K562 (cell line): Measurements from ENCODE around the gene GPR179. TPM values are rescaled to one million over a fixed set of nuclear protein-coding genes. Genes with fewer than 3 reads are reported as not detected.
"Not testable (repeated sequence)": the region's sequence is repeated elsewhere in the genome, so short reads cannot be mapped to it uniquely, and the experiment has no call there.

ENCODE experiments used
- ATAC-seq: fragments of 200-7000 bp; cut with Tn5 transposase; 3 replicates; pipeline ENCODE4 v1.9.1; 2020; ENCODE audit warnings: moderate library complexity
- BruUV-seq: library from RNA; stranded (reverse); fragments of 400-500 nt; replicated peaks from 2 replicates; lab custom pipeline; 2021; lab: Mats Ljungman, UMichigan
- CTCF ChIA-PET: fragments of 300-600 bp; formaldehyde crosslinking; extraction: SDS; loops from one replicate; lab custom pipeline; 2021; ENCODE audit warnings: low intra/inter-chr PET ratio; lab: Yijun Ruan, JAX
- POLR2A ChIA-PET: fragments of 300-600, 350-650 bp; sonication (Branson Sonifier 250); formaldehyde crosslinking; extraction: SDS; loops from one replicate; lab custom pipeline; 2021; ENCODE audit warnings: antibody characterized with exemption, inconsistent platforms; lab: Yijun Ruan, JAX
- DNase-seq, 4 experiments: peaks; one replicate each; pipeline versions ENCODE4 v3.0.0 to v3.0.0-alpha.2; 2011 to 2018; ENCODE audit warnings: low spot score in 3 of 4, mixed read lengths in 3 of 4; ENCODE audit errors: extremely low read depth in 1 of 4
- FAIRE-seq: peaks from 2 replicates; lab custom pipeline; 2011; peaks lifted over from hg19 to GRCh38; lab: Jason Lieb, UNC
- H2AFZ ChIP-seq: 2 replicates; pipeline ENCODE4 v1.6.0; 2011; ENCODE audit warnings: low read depth, low read length, control low read depth, inconsistent platforms
- H3K27ac ChIP-seq: fragments of 200-600 bp; 3 replicates; pipeline ENCODE4 v1.8.0; 2011; ENCODE audit warnings: low read depth, mild to moderate bottlenecking, control low read depth, inconsistent platforms, low read length, moderate library complexity, mixed read lengths; ENCODE audit errors: extremely low read depth
- H3K27me3 ChIP-seq, 2 experiments: fragments of 300-600 bp in 1 of 2; 2 replicates in 1 of 2; 3 replicates in 1 of 2; pipeline versions ENCODE4 v1.6.0 to v1.8.0; 2011; ENCODE audit warnings: inconsistent platforms in 2 of 2, low read length in 2 of 2, mild to moderate bottlenecking in 1 of 2, mixed read lengths in 1 of 2, moderate library complexity in 1 of 2; ENCODE audit not compliant: control insufficient read depth in 2 of 2, insufficient read depth in 2 of 2
- H3K36me3 ChIP-seq: fragments of 300-600 bp; 3 replicates; pipeline ENCODE4 v1.8.0; 2011; ENCODE audit warnings: mild to moderate bottlenecking, low read length, inconsistent platforms; ENCODE audit not compliant: control insufficient read depth, insufficient read depth
- H3K4me1 ChIP-seq, 2 experiments: fragments of 200-600 bp in 1 of 2; replicated peaks in 1 of 2; 2 replicates in 1 of 2; 3 replicates in 1 of 2; pipeline versions ENCODE4 v1.5.1 to v1.8.0; 2011; ENCODE audit warnings: inconsistent platforms in 2 of 2, low read length in 2 of 2, mild to moderate bottlenecking in 1 of 2, mixed read lengths in 1 of 2, moderate library complexity in 1 of 2; ENCODE audit not compliant: control insufficient read depth in 2 of 2, insufficient read depth in 2 of 2
- H3K4me2 ChIP-seq: 2 replicates; pipeline ENCODE4 v1.6.1; 2011; ENCODE audit warnings: low read length, control low read depth, inconsistent platforms, mixed read lengths; ENCODE audit not compliant: insufficient read depth
- H3K4me3 ChIP-seq: fragments of 200-600 bp; sonication (generic), shearing (Covaris generic); 2 replicates; pipeline ENCODE4 v1.5.1; 2016; ENCODE audit warnings: control low read depth, inconsistent platforms
- H3K79me2 ChIP-seq: fragments of 200-600 bp; 3 replicates; pipeline ENCODE4 v1.8.0; 2011; ENCODE audit warnings: low read length, inconsistent platforms; ENCODE audit not compliant: control insufficient read depth, insufficient read depth
- H3K9ac ChIP-seq, 2 experiments: 2 replicates each; pipeline versions ENCODE4 v1.6.0 to v1.6.1; 2011; ENCODE audit warnings: low read depth in 2 of 2, low read length in 2 of 2, control low read depth in 1 of 2, inconsistent platforms in 1 of 2, mild to moderate bottlenecking in 1 of 2, mixed read lengths in 1 of 2; ENCODE audit not compliant: insufficient read depth in 1 of 2
- H3K9me1 ChIP-seq: one replicate; pipeline ENCODE4 v1.6.0; 2011; ENCODE audit warnings: inconsistent platforms, mild to moderate bottlenecking, low read length, moderate library complexity; ENCODE audit not compliant: control insufficient read depth, insufficient read depth
- H3K9me3 ChIP-seq: replicated peaks from 2 replicates; pipeline ENCODE4 v1.5.1; 2011; ENCODE audit warnings: low read depth, low read length, inconsistent platforms; ENCODE audit not compliant: control insufficient read depth, insufficient read depth
- H4K20me1 ChIP-seq: replicated peaks from 2 replicates; pipeline ENCODE4 v1.6.1; 2011; ENCODE audit warnings: low read length, inconsistent platforms, mixed read lengths; ENCODE audit not compliant: control insufficient read depth, insufficient read depth
- RAD21 ChIP-seq, 2 experiments: fragments of 250-450 bp in 1 of 2; fragments of 450-650 bp in 1 of 2; sonication (Bioruptor Pico) in 1 of 2; formaldehyde crosslinking in 1 of 2; IDR thresholded peaks in 1 of 2; conservative IDR thresholded peaks in 1 of 2; 2 replicates each; pipeline versions ENCODE4 v1.4.0 to v1.8.0; 2020 to 2022; ENCODE audit warnings: mild to moderate bottlenecking in 2 of 2, moderate library complexity in 1 of 2
- WGBS: fragments of 100-300 bp; shearing (Covaris generic); methylation state at CpG from one replicate; pipeline ENCODE4 v1.1.6; 2016; ENCODE audit warnings: low coverage, mixed read lengths; ENCODE audit not compliant: insufficient coverage; ENCODE audit errors: missing lambda C conversion rate; 5-methylcytosine and 5-hydroxymethylcytosine counted together
- in situ Hi-C: fragments of 300-500 bp; cut with MboI; formaldehyde crosslinking; loops from 4 replicates; pipeline ENCODE4 v1.15.0; 2018; ENCODE audit warnings: inconsistent platforms, mixed read lengths
- intact Hi-C: fragments of 100-400 bp; cut with micrococcal nuclease; formaldehyde crosslinking; loops from 2 replicates; pipeline ENCODE4 v1.14.2; 2022
- polyA plus RNA-seq, 8 experiments: library from polyadenylated mRNA; depleted of rRNA in 4 of 8; stranded (reverse) in 5 of 8; unstranded in 3 of 8; fragments of >200 nt; fragmentation: Nextera tagmentation in 2 of 8; fragmentation: Illumina TruSeq in 1 of 8; extraction: Ambion mirVana in 2 of 8; extraction: Trizol in 1 of 8; gene quantifications; 2 replicates each; pipeline versions ENCODE4 v1.2.1 to v1.2.3, GENCODE V29; 2011 to 2014; ENCODE audit warnings: inconsistent platforms in 1 of 8, missing spikeins in 1 of 8
- total RNA-seq, 7 experiments: library from RNA; depleted of rRNA in 6 of 7; stranded (reverse); fragments of >200 nt in 6 of 7; fragmentation: Illumina TruSeq in 2 of 7; extraction: Trizol in 2 of 7; gene quantifications; 2 replicates each; pipeline versions ENCODE4 v1.2.1 to v1.2.3, GENCODE V29; 2011 to 2021; ENCODE audit warnings: low replicate concordance in 1 of 7
- TF ChIP-seq, protein P1 (sequence below), 3 experiments: IDR thresholded peaks in 2 of 3; conservative IDR thresholded peaks in 1 of 3; 2 replicates each; pipeline ENCODE4 v1.5.1; 2011 to 2012; ENCODE audit warnings: low read length in 3 of 3, mild to moderate bottlenecking in 3 of 3, control low read depth in 2 of 3, improper control_type of control experiment in 1 of 3, inconsistent platforms in 1 of 3, low read depth in 1 of 3, mixed read lengths in 1 of 3, moderate library complexity in 1 of 3; ENCODE audit not compliant: insufficient read depth in 2 of 3

The GPR179 gene
- total and polyA plus RNA-seq, 9 of the 15 experiments (the other 6 are each of a cell fraction or from before 2014, with no cell fraction given) = not detected

DNA sequence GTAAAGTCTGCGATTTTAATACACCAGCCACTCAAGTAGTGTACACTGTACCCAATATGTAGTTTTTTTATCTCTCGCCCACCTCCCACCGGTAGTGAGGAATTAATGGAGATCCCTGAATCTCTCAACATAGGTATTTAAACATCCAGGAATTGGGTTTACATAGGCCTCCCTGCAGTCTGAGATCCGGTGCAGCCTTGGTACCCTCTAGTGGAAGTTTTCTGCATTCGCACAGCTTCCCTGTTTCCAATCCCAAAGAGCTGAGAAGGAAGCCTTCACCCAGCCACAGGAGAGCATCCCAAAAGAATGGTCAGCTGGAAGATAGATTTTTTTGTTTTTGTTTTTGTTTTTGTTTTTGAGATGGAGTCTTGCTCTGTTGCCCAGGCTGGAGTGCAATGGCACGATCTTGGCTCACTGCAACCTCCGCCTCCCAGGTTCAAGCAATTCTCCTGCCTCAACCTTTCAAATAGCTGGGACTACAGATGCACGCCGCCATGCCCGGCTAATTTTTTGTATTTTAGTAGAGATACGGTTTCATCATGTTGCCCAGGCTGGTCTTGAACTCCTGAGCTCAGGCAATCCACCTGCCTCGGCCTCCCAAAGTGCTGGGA lies 55.4 kb downstream of the GPR179 start:
- not testable (repeated sequence) for FAIRE-seq, BruUV-seq

More for the DNA sequence above, 55.4 kb downstream of the GPR179 start:
- H3K4me2 ChIP-seq, H3K9me3 ChIP-seq, H3K36me3 ChIP-seq, H2AFZ ChIP-seq, intact Hi-C loops, H3K27me3 ChIP-seq, H3K4me3 ChIP-seq, POLR2A ChIA-PET, H3K9me1 ChIP-seq, H3K9ac ChIP-seq, H3K79me2 ChIP-seq, CTCF ChIA-PET, in situ Hi-C loops, H3K27ac ChIP-seq, H3K4me1 ChIP-seq, H4K20me1 ChIP-seq: not testable (repeated sequence)
- DNase-seq = peak in 2 of 4 experiments; percentile 9 to 27
- WGBS = 11% methylated on average over 8 of the region's 12 CpGs
- peak; percentile 32 to 47; a peak in 3 of 4 replicates for TF ChIP-seq RAD21 (CRISPR knock-in tag; conservative IDR thresholded peaks at IDR 0.05 in 1 of 2, IDR thresholded peaks at IDR 0.05 in 1 of 2)
- TF ChIP-seq, protein P1, sequence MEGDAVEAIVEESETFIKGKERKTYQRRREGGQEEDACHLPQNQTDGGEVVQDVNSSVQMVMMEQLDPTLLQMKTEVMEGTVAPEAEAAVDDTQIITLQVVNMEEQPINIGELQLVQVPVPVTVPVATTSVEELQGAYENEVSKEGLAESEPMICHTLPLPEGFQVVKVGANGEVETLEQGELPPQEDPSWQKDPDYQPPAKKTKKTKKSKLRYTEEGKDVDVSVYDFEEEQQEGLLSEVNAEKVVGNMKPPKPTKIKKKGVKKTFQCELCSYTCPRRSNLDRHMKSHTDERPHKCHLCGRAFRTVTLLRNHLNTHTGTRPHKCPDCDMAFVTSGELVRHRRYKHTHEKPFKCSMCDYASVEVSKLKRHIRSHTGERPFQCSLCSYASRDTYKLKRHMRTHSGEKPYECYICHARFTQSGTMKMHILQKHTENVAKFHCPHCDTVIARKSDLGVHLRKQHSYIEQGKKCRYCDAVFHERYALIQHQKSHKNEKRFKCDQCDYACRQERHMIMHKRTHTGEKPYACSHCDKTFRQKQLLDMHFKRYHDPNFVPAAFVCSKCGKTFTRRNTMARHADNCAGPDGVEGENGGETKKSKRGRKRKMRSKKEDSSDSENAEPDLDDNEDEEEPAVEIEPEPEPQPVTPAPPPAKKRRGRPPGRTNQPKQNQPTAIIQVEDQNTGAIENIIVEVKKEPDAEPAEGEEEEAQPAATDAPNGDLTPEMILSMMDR (IDR thresholded peaks at IDR 0.05 in 2 of 3, conservative IDR thresholded peaks at IDR 0.05 in 1 of 3; ENCODE audit: insufficient read depth in 2 of 3, low read depth in 1 of 3, low read length in 3 of 3) = peak; percentile 33 to 51 (median 36); a peak in 3 of 6 replicates
- peak; percentile 89 for ATAC-seq
